HepG2 (cell line): ENCODE results near the gene ARSB. TPM values are rescaled to one million over a fixed set of nuclear protein-coding genes. Genes with fewer than 3 reads are reported as not detected.

Experiments used
- ATAC-seq: fragments of 200-7000 bp; cut with Tn5 transposase; 3 replicates; pipeline ENCODE4 v1.9.1; 2020; ENCODE audit warnings: mild to moderate bottlenecking, moderate library complexity
- BruUV-seq: library from RNA; stranded (reverse); fragments of 400-500 nt; replicated peaks from 2 replicates; lab custom pipeline; 2021; lab: Mats Ljungman, UMichigan
- CTCF ChIA-PET: fragments of 300-600 bp; formaldehyde crosslinking; extraction: SDS; loops from one replicate; lab custom pipeline; 2021; ENCODE audit warnings: low total read pairs, inconsistent platforms, low intra/inter-chr PET ratio; lab: Yijun Ruan, JAX
- POLR2A ChIA-PET: fragments of 350-600 bp; sonication (Branson Sonifier 250); formaldehyde crosslinking; loops from one replicate; lab custom pipeline; 2020; ENCODE audit warnings: antibody characterized with exemption, inconsistent platforms; lab: Yijun Ruan, JAX
- DNase-seq: peaks from one replicate; pipeline ENCODE4 v3.0.0-alpha.2; 2015; ENCODE audit warnings: low spot score
- FAIRE-seq: peaks from 3 replicates; lab custom pipeline; 2011; peaks lifted over from hg19 to GRCh38; lab: Jason Lieb, UNC
- H2AFZ ChIP-seq: one replicate; pipeline ENCODE4 v1.6.1; 2011; ENCODE audit warnings: low read length, inconsistent platforms
- H3K27ac ChIP-seq: fragments of 300-600 bp; 3 replicates; pipeline ENCODE4 v1.8.0; 2011; ENCODE audit warnings: mixed run types, mild to moderate bottlenecking, mixed read lengths, low read length, inconsistent platforms; ENCODE audit not compliant: insufficient read depth; ENCODE audit errors: extremely low read length
- H3K27me3 ChIP-seq, 2 experiments: fragments of 200-600 bp in 1 of 2; 2 replicates in 1 of 2; 3 replicates in 1 of 2; pipeline versions ENCODE4 v1.6.0 to v1.8.0; 2011; ENCODE audit warnings: low read length in 2 of 2, mild to moderate bottlenecking in 2 of 2, moderate library complexity in 2 of 2, inconsistent platforms in 1 of 2; ENCODE audit not compliant: insufficient read depth in 2 of 2, control insufficient read depth in 1 of 2
- H3K36me3 ChIP-seq, 2 experiments: fragments of 200-600 bp in 1 of 2; replicated peaks in 1 of 2; 2 replicates in 1 of 2; 3 replicates in 1 of 2; pipeline versions ENCODE4 v1.5.1 to v1.8.0; 2011; ENCODE audit warnings: low read length in 2 of 2, inconsistent platforms in 1 of 2; ENCODE audit not compliant: insufficient read depth in 2 of 2, control insufficient read depth in 1 of 2
- H3K4me1 ChIP-seq: 2 replicates; pipeline ENCODE4 v1.5.1; 2012; ENCODE audit warnings: low read length, inconsistent platforms; ENCODE audit not compliant: insufficient read depth
- H3K4me2 ChIP-seq: 2 replicates; pipeline ENCODE4 v1.6.0; 2011; ENCODE audit warnings: low read depth, low read length, inconsistent platforms
- H3K4me3 ChIP-seq, 3 experiments: fragments of 200-600 bp in 1 of 3; sonication (generic), shearing (Covaris generic) in 1 of 3; replicated peaks in 1 of 3; 2 replicates each; pipeline ENCODE4 v1.5.1; 2011 to 2016; ENCODE audit warnings: low read length in 3 of 3, inconsistent platforms in 2 of 3, low read depth in 2 of 3, mild to moderate bottlenecking in 2 of 3, control low read depth in 1 of 3, mixed read lengths in 1 of 3; ENCODE audit not compliant: insufficient read depth in 1 of 3
- H3K79me2 ChIP-seq: one replicate; pipeline ENCODE4 v1.6.1; 2011; ENCODE audit warnings: low read length, inconsistent platforms; ENCODE audit not compliant: insufficient read depth
- H3K9ac ChIP-seq: 2 replicates; pipeline ENCODE4 v1.6.0; 2011; ENCODE audit warnings: mild to moderate bottlenecking, low read depth, low read length, inconsistent platforms; ENCODE audit not compliant: insufficient read depth
- H3K9me3 ChIP-seq: 2 replicates; pipeline ENCODE4 v1.5.1; 2012; ENCODE audit warnings: mild to moderate bottlenecking, low read length
- H4K20me1 ChIP-seq: 2 replicates; pipeline ENCODE4 v1.6.0; 2011; ENCODE audit warnings: inconsistent platforms, mild to moderate bottlenecking, low read length, moderate library complexity; ENCODE audit not compliant: insufficient read depth
- EED ChIP-seq: sonication (generic); formaldehyde crosslinking; IDR thresholded peaks from 2 replicates; pipeline ENCODE4 v1.5.0; 2020; ENCODE audit warnings: mild to moderate bottlenecking, missing genetic modification reagents
- EP300 ChIP-seq, 3 experiments: sonication (generic) in 1 of 3; formaldehyde crosslinking in 1 of 3; IDR thresholded peaks; 2 replicates each; pipeline versions ENCODE4 v1.5.1 to v1.6.1; 2011 to 2020; ENCODE audit warnings: low read depth in 2 of 3, low read length in 2 of 3, borderline replicate concordance in 1 of 3, improper control_type of control experiment in 1 of 3, mild to moderate bottlenecking in 1 of 3, missing genetic modification reagents in 1 of 3, moderate library complexity in 1 of 3
- POGK ChIP-seq: sonication (generic); formaldehyde crosslinking; conservative IDR thresholded peaks from 2 replicates; pipeline ENCODE4 v1.8.0; 2022; ENCODE audit warnings: mild to moderate bottlenecking, moderate library complexity, missing genetic modification reagents
- TCF7L2 ChIP-seq: IDR thresholded peaks from 2 replicates; pipeline ENCODE4 v1.6.1; 2011; ENCODE audit warnings: mild to moderate bottlenecking, low read depth, low read length, moderate library complexity
- UBTF ChIP-seq: sonication (generic); formaldehyde crosslinking; IDR thresholded peaks from 2 replicates; pipeline ENCODE4 v1.4.0; 2020; ENCODE audit warnings: mild to moderate bottlenecking, missing genetic modification reagents
- ZNF691 ChIP-seq: sonication (generic); formaldehyde crosslinking; IDR thresholded peaks from 2 replicates; pipeline ENCODE4 v1.4.0; 2020; ENCODE audit warnings: missing genetic modification reagents, low read depth, mild to moderate bottlenecking, borderline replicate concordance
- ZNF75D ChIP-seq: sonication (generic); formaldehyde crosslinking; IDR thresholded peaks from 2 replicates; pipeline ENCODE4 v1.8.1; 2023; ENCODE audit warnings: missing genetic modification reagents, mild to moderate bottlenecking, borderline replicate concordance
- WGBS: methylation state at CpG from one replicate; pipeline ENCODE4 v1.1.6; 2017; ENCODE audit warnings: low lambda C conversion rate; 5-methylcytosine and 5-hydroxymethylcytosine counted together
- in situ Hi-C: cut with HindIII; loops from 2 replicates; pipeline ENCODE4 v1.10.0; 2017; ENCODE audit warnings: low pct_unique_long_range_greater_than_20kb; ENCODE audit not compliant: extremely low pct_ligation_motif_present
- intact Hi-C: fragments of 100-400 bp; cut with micrococcal nuclease; formaldehyde crosslinking; loops from one replicate; pipeline ENCODE4 v1.10.0; 2022; ENCODE audit not compliant: unreplicated experiment
- polyA plus RNA-seq, 8 experiments: library from polyadenylated mRNA; depleted of rRNA in 3 of 8; stranded (reverse) in 7 of 8; unstranded in 1 of 8; fragments of >200 nt; fragmentation: Illumina TruSeq in 4 of 8; extraction: Trizol in 4 of 8; gene quantifications; 2 replicates each; pipeline versions ENCODE4 v1.2.1 to v1.2.3, GENCODE V29; 2011 to 2016; ENCODE audit warnings: low read depth in 4 of 8, missing spikeins in 1 of 8, mixed read lengths in 1 of 8; ENCODE audit not compliant: insufficient read depth in 1 of 8
- total RNA-seq, 5 experiments: library from RNA; depleted of rRNA; stranded (reverse); fragments of >200 nt; fragmentation: Illumina TruSeq; extraction: Trizol; gene quantifications; 2 replicates each; pipeline ENCODE4 v1.2.3, GENCODE V29; 2016; ENCODE audit warnings: low read depth in 1 of 5

Gene ARSB
- total and polyA plus RNA-seq, 2 of the 13 experiments (the other 11 are each of a cell fraction or from before 2014, with no cell fraction given): 52.6 to 66.4 TPM

GRCh38 chr5:78829811-78830527 lies 155.1 kb downstream of the ARSB start:
- WGBS: 88% methylated on average over 6 of the region's 6 CpGs
- CTCF ChIA-PET: no interaction called here
- Histone ChIP-seq H3K9me3 (no peaks in the 10 kb centered on the region), H3K36me3 (peaks cover 16 to 44% of the 10 kb centered on the region in 2 experiments; a peak in 4 of 5 replicates), H3K27ac (no peak overlapping the region), H3K4me3 (no peak overlapping the region), H3K9ac (no peak overlapping the region), H3K79me2 (no peaks in the 10 kb centered on the region), H4K20me1 (no peaks in the 10 kb centered on the region), H3K4me1 (no peaks in the 10 kb centered on the region), H3K4me2 (no peak overlapping the region), H2AFZ (no peak overlapping the region), H3K27me3 (no peaks in the 10 kb centered on the region)
- BruUV-seq: no TSS peak
- in situ Hi-C loops: no loop called here
- POLR2A ChIA-PET: no interaction called here
- no peak for FAIRE-seq
- DNase-seq: no peak
- TF ChIP-seq TCF7L2: no peak
- no peak for TF ChIP-seq POGK (CRISPR knock-in tag)
- no peak for TF ChIP-seq ZNF75D (CRISPR knock-in tag)
- TF ChIP-seq UBTF (CRISPR knock-in tag): no peak
- TF ChIP-seq ZNF691: no peak
- no peak for TF ChIP-seq EP300 (IDR thresholded peaks at IDR 0.05; ENCODE audit: low read depth in 2 of 2, low read length in 2 of 2)
- no peak for TF ChIP-seq EP300 (CRISPR knock-in tag; IDR thresholded peaks at IDR 0.05; ENCODE audit: borderline replicate concordance)
- no peak for TF ChIP-seq EED
- intact Hi-C loops: no loop called here
- ATAC-seq: no peak
